HFFc6 (cell line): ENCODE results near the gene BCAS3. TPM values are rescaled to one million over a fixed set of nuclear protein-coding genes. Genes with fewer than 3 reads are reported as not detected.
"Not testable (repeated sequence)": the region's sequence is repeated elsewhere in the genome, so short reads cannot be mapped to it uniquely, and the experiment has no call there.

Experiments
- DNase-seq: peaks from one replicate; pipeline ENCODE4 v3.0.0-alpha.2; 2018
- H3K27ac Mint-ChIP-seq: 2 replicates; pipeline ENCODE4 v1.8.0; 2020; ENCODE audit warnings: mild to moderate bottlenecking, mixed read lengths
- H3K27me3 Mint-ChIP-seq: 2 replicates; pipeline ENCODE4 v1.8.0; 2021; ENCODE audit warnings: mild to moderate bottlenecking, moderate library complexity, mixed read lengths; ENCODE audit not compliant: insufficient read depth
- H3K36me3 Mint-ChIP-seq: 2 replicates; pipeline ENCODE4 v1.8.0; 2021; ENCODE audit warnings: low read depth, mixed read lengths
- H3K4me1 Mint-ChIP-seq: 2 replicates; pipeline ENCODE4 v1.8.0; 2020; ENCODE audit warnings: low read depth, mixed read lengths
- H3K4me3 Mint-ChIP-seq: 2 replicates; pipeline ENCODE4 v1.8.0; 2020; ENCODE audit warnings: mild to moderate bottlenecking, moderate library complexity, mixed read lengths
- H3K9me3 Mint-ChIP-seq: 2 replicates; pipeline ENCODE4 v1.8.0; 2020; ENCODE audit warnings: mild to moderate bottlenecking, mixed read lengths
- CTCF ChIP-seq: fragments of 200-600 bp; sonication (generic); IDR thresholded peaks from 2 replicates; pipeline ENCODE4 v1.5.0; 2021; ENCODE audit warnings: antibody characterized with exemption, mild to moderate bottlenecking
- total RNA-seq, 6 experiments: library from RNA; stranded (reverse); fragmentation: NEBNext Ultra II Directional; extraction: Animal tissue kit (Norgen Biotek cat#: 25700); gene quantifications; 2 replicates in 1 of 6; 3 replicates in 5 of 6; pipeline ENCODE4 v1.2.3, GENCODE V29; 2021

The BCAS3 gene
- total RNA-seq, 6 experiments from 2014 or later = 9.8 to 13.8 (median 12.0) TPM

- DNase-seq = no peak
- H3K9me3 Mint-ChIP-seq = no peaks in the 10 kb centered on the region
- H3K27me3 Mint-ChIP-seq = no peaks in the 10 kb centered on the region; the same call in none of the 2 replicates
- no peaks in the 10 kb centered on the region for H3K36me3 Mint-ChIP-seq
- no peak for TF ChIP-seq CTCF
- no peak overlapping the region for H3K4me3 Mint-ChIP-seq
- H3K27ac Mint-ChIP-seq = no peak overlapping the region
- peaks cover 29% of the 10 kb centered on the region for H3K4me1 Mint-ChIP-seq
Measured at GRCh38 chr17:60803059-60803458, 125.4 kb downstream of the BCAS3 start.

- DNase-seq = no peak
Measured at GRCh38 chr17:60804831-60805230, 127.2 kb downstream of the BCAS3 start.

GRCh38 chr17:60809421-60809820 is 131.8 kb downstream of the BCAS3 start:
- Mint-ChIP-seq H3K9me3 (no peaks in the 10 kb centered on the region), H3K4me1 (peaks cover 7% of the 10 kb centered on the region), H3K4me3 (no peak overlapping the region), H3K36me3 (no peaks in the 10 kb centered on the region), H3K27me3 (no peaks in the 10 kb centered on the region; the same call in 1 of the 2 replicates), H3K27ac (no peak overlapping the region)
- no peak for TF ChIP-seq CTCF
- DNase-seq = no peak

More at GRCh38 chr17:60804831-60805230, 127.2 kb downstream of the BCAS3 start:
- Mint-ChIP-seq H3K4me1 (peaks cover 23% of the 10 kb centered on the region), H3K27ac (no peak overlapping the region), H3K9me3 (no peaks in the 10 kb centered on the region), H3K27me3 (no peaks in the 10 kb centered on the region; the same call in none of the 2 replicates), H3K4me3 (no peak overlapping the region), H3K36me3 (no peaks in the 10 kb centered on the region)
- TF ChIP-seq CTCF = no peak

- H3K4me3 Mint-ChIP-seq, H3K9me3 Mint-ChIP-seq, H3K27ac Mint-ChIP-seq, DNase-seq, H3K36me3 Mint-ChIP-seq, H3K27me3 Mint-ChIP-seq: not testable (repeated sequence)
- peaks cover 20% of the 10 kb centered on the region for H3K4me1 Mint-ChIP-seq
Measured at GRCh38 chr17:60814941-60815340, 137.3 kb downstream of the BCAS3 start.

- Mint-ChIP-seq H3K9me3 (no peaks in the 10 kb centered on the region), H3K4me3 (peak overlapping the region; percentile 43), H3K27ac (peak overlapping the region; percentile 65), H3K4me1 (peaks cover 20% of the 10 kb centered on the region), H3K27me3 (no peaks in the 10 kb centered on the region), H3K36me3 (no peaks in the 10 kb centered on the region)
- no peak for TF ChIP-seq CTCF
- DNase-seq = peak; percentile 84
Measured at GRCh38 chr17:60817192-60817591, 139.5 kb downstream of the BCAS3 start.

- H3K36me3 Mint-ChIP-seq = no peaks in the 10 kb centered on the region
Measured at GRCh38 chr17:60819447-60820130, 141.9 kb downstream of the BCAS3 start.

More at GRCh38 chr17:60819447-60820130, 141.9 kb downstream of the BCAS3 start:
- Mint-ChIP-seq H3K4me1 (peaks cover 20% of the 10 kb centered on the region), H3K9me3 (no peaks in the 10 kb centered on the region), H3K27me3 (no peaks in the 10 kb centered on the region; the same call in 1 of the 2 replicates), H3K27ac (no peak overlapping the region), H3K4me3 (no peak overlapping the region)
- no peak for TF ChIP-seq CTCF
- no peak for DNase-seq
